ENCODE results near the gene GLT6D1.
"Not testable (repeated sequence)": the region's sequence is repeated elsewhere in the genome, so short reads cannot be mapped to it uniquely, and the experiment has no call there.

Gene GLT6D1

DNA sequence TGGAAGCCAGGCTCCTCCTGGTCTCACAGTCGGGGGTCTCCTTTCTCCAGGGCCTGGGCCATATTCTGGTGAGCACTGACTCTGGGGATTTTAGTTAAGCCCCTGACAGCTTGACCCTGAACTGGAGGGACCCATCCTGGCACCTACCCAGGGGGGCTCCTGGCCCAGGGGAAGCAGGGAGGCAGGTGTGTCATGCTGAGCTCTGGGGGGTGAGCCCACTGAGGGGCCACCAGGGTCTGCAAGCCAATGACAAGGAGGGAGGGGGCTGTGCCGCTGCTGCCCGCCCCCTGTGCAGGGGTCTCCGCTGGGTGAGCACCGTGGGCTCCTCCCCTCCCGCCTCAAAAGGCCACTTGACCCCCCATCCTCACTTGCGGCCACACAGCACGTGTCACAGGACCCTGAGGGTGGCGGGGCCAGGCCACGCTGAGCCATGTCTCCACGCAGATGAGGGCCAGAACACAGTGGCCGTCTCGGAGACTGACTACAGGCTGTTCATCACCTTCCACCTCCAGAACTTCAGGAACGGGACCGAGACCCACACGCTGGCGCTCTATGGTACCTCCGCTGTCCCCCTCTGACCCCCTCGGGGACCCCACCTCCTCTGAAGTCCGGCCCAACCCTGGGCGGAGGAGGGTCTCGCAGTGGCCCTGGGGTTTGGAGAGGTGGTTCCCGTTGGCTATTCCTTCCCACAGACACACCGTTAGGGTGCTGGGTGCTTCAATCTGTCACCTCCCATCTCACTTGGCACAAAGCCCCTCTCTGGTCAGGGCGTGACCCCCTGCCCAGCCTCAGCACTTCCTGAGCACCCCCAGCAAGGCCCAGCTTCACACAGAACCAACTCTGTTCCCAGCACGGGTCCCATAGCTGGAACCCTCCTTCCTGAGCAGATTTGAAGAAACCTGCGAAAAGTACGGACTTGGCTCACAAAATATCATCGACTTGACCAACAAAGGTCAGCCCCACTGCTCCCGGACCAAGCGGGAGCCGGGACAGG, 25.8 kb upstream of the GLT6D1 start:
- DNase-seq = no peak
- no peak for ATAC-seq

GRCh38 chr9:135664266-135664665, 24.9 kb upstream of the GLT6D1 start:
- DNase-seq (no peak), ATAC-seq (no peak)

GRCh38 chr9:135663857-135664256, 24.5 kb upstream of the GLT6D1 start:
- DNase-seq = no peak
- no peak for ATAC-seq

DNA sequence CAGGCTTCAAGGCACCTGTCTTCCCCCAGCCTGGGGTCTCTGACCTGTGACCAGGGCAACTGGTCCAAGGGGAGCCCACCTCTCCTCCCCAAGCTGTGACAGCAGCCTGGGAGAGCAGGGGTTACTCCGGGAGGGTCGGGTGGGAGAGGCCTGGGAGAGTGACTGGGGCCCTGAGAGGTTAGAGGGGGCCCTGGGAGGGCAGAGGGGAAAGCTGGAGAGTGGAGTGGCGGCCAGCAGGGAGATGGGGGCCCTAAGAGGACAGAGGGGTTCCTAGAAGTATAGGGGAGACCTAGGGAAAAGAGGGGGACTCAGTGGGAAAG, 24.1 kb upstream of the GLT6D1 start:
- ATAC-seq = no peak
- no peak for DNase-seq

GRCh38 chr9:135662758-135663450, 23.6 kb upstream of the GLT6D1 start, which contains the start of gene LCN9:
Gene LCN9, plus strand, starts transcription at chr9:135663309. Its CDS starts 13 bp downstream, at chr9:135663322.
- no peak for DNase-seq
- ATAC-seq = no peak

GRCh38 chr9:135661816-135662560, 22.6 kb upstream of the GLT6D1 start:
- ATAC-seq (no peak), DNase-seq (no peak)

- DNase-seq (no peak), ATAC-seq (no peak)
These were observed 21.1 kb upstream of the GLT6D1 start for GRCh38 chr9:135660407-135660806.

- ATAC-seq = no peak
- DNase-seq = no peak
These were observed 19.9 kb upstream of the GLT6D1 start for GRCh38 chr9:135659252-135659651.

DNA sequence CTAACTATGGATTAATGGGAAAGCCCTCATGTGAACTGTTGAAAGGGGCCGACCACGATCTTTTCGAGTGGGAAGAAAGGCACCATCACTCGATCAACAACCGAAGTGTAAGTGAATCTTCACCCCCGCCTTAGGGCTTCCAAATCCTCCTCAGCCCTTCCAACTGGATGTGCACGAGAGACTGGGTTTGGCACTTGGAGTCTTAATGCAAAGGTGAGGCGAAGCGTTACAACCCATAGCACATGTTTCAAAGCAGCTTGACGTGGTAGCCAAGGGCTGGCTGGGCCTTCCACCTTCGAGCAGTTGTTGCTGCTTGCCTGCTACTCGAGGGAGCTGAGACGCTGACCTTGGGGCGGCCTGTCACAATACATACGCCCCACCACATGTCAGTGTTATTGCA, 18.1 kb upstream of the GLT6D1 start:
- ATAC-seq (no peak), DNase-seq (no peak)

- DNase-seq (no peak), ATAC-seq (no peak)
These were observed 16.0 kb upstream of the GLT6D1 start for GRCh38 chr9:135655317-135655716.

DNA sequence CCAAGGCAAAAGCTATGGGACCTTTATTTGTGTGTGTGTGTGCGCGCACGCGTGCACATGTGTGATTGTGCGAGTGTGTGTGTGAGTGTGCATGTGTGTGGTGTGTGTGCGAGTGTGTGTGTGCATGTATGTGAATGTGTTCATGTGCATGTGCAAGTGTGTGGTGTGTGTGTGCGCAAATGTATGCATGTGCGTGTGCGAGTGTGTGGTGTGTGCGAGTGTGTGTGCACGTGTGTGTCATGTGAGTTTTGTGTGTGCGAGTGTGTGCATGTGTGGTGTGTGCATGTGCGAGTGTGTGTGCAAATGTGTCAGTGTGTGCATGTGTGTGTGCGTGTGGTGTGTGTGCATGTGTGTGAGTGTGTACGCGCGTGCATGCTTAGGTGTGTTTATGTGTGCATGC, 11.1 kb upstream of the GLT6D1 start:
- DNase-seq (no peak), ATAC-seq (no peak)

GRCh38 chr9:135649508-135649907, 10.2 kb upstream of the GLT6D1 start:
- DNase-seq = no peak
- ATAC-seq = no peak

GRCh38 chr9:135648494-135649410, 9.4 kb upstream of the GLT6D1 start:
- ATAC-seq (no peak), DNase-seq (no peak)

DNA sequence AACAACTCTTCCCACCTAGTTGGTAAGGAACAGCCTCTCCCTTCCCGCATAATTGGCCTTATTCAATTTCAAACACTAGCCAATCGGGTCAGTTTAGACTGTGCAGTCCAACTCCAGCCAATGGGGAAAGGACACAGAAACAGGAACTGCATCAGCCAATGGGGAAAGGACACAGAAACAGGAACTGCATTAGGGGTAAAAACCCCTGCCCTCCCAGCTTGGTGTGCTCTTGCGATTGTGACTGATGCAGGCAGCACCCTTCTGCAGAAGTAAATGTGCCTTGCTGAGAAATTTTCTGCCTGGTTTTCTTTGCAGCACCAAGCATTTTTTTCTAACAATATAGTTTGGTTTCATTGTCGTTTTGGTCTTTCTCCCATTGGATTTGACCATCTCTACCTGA, 8.5 kb upstream of the GLT6D1 start:
- ATAC-seq (no peak), DNase-seq (no peak)

- ATAC-seq = no peak
- DNase-seq = no peak
These were observed 5.4 kb upstream of the GLT6D1 start for GRCh38 chr9:135644631-135645218.

GRCh38 chr9:135641745-135642144, 2.4 kb upstream of the GLT6D1 start:
- ATAC-seq (no peak), DNase-seq (no peak)

- DNase-seq (no peak), ATAC-seq (no peak)
These were observed 1.7 kb upstream of the GLT6D1 start for GRCh38 chr9:135641047-135641446.

DNA sequence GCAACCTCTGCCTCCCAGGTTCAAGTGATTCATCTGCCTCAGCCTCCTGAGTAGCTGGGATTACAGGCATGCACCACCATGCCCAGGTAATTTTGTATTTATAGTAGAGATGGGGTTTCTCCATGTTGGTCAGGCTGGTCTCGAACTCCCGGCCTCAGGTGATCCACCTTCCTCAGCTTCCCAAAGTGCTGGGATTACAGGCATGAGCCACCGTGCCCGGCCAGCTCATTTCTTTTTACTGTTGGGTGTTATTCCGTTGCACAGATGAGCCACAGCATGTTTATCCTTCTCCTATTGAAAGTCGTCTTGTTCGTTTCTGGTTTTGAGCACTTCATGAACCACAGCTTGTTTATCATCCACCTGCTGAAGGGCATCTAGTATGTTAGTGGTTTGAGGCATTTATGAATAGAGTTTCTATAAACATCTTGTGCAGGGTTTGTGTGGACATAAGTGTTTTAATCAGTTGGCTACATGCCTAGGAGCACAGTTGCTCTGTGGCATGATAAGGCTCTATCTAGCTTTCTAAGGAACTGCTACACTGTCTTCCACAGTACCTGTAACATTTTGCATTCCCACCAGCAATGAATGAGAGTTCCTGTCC, 2.3 kb downstream of the GLT6D1 start:
- ATAC-seq, DNase-seq: not testable (repeated sequence)

DNA sequence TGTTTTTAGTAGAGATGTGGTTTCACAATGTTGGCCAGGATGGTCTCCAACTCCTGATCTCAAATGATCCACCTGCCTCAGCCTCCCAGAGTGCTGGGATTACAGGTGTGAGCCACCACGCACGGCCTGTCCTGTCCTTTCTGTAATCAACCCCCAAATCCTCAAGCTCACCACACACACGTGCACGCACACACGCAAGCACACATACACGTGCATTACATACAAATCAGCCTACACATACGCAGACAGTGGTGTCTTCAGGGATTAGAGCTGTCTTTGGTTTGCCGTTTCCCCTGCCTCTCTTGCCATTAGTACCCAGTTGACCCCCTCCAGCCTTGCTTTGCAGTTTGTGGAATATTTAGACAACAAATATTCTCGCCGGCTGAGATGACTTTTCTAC, 6.5 kb downstream of the GLT6D1 start:
- DNase-seq (no peak), ATAC-seq (no peak)

GRCh38 chr9:135624282-135624681, 15.1 kb downstream of the GLT6D1 start:
- ATAC-seq (no peak), DNase-seq (no peak)

All from stimulated activated naive CD8-positive, alpha-beta T cell treated with anti-CD3 and anti-CD28 coated beads, Interleukin-15, Interleukin-2, amounts not matched to agents 100 U/mL and 50 U/mL, for 24 hours (primary cell).